HG03354 (cell line): ENCODE results near the gene SCAMP5.
A peak's percentile ranks its signal among the peaks of the same experiment; 100 is the strongest.

Source experiments
- ATAC-seq: cut with Tn5 transposase; IDR thresholded peaks from one replicate; pipeline ENCODE4 v1.9.1; 2021; ENCODE audit warnings: mild to moderate bottlenecking; ENCODE audit not compliant: unreplicated experiment, poor library complexity, severe bottlenecking

SCAMP5 gene

GRCh38 chr15:75042730-75043508 lies 47.6 kb downstream of the SCAMP5 start:
- ATAC-seq, result peak; percentile 77

GRCh38 chr15:75043509-75044257 lies 48.3 kb downstream of the SCAMP5 start:
- peak; percentile 32 for ATAC-seq

- no peak for ATAC-seq
Measured at GRCh38 chr15:75044258-75044878, 49.0 kb downstream of the SCAMP5 start.

GRCh38 chr15:75045332-75046015 lies 50.1 kb downstream of the SCAMP5 start:
- no peak for ATAC-seq

GRCh38 chr15:75048394-75048793 lies 53.0 kb downstream of the SCAMP5 start:
- no peak for ATAC-seq

GRCh38 chr15:75049392-75049791 lies 54.0 kb downstream of the SCAMP5 start:
- no peak for ATAC-seq

GRCh38 chr15:75050283-75050682 lies 54.9 kb downstream of the SCAMP5 start:
- no peak for ATAC-seq

- ATAC-seq, result no peak
Measured at GRCh38 chr15:75051191-75051608, 55.8 kb downstream of the SCAMP5 start.

- no peak for ATAC-seq
Measured at GRCh38 chr15:75051711-75052110, 56.3 kb downstream of the SCAMP5 start.

- ATAC-seq, result no peak
Measured at GRCh38 chr15:75052972-75053747, 57.8 kb downstream of the SCAMP5 start.

GRCh38 chr15:75053748-75054125 lies 58.4 kb downstream of the SCAMP5 start:
- ATAC-seq, result no peak

- no peak for ATAC-seq
Measured at GRCh38 chr15:75054172-75054897, 59.0 kb downstream of the SCAMP5 start.

GRCh38 chr15:75056036-75056435 lies 60.7 kb downstream of the SCAMP5 start:
- no peak for ATAC-seq

- ATAC-seq, result no peak
Measured at GRCh38 chr15:75058127-75058905, 63.0 kb downstream of the SCAMP5 start.

GRCh38 chr15:75059607-75060006 lies 64.2 kb downstream of the SCAMP5 start:
- ATAC-seq, result no peak

GRCh38 chr15:75061272-75061671 lies 65.9 kb downstream of the SCAMP5 start:
- no peak for ATAC-seq

- no peak for ATAC-seq
Measured at GRCh38 chr15:75062706-75063105, 67.3 kb downstream of the SCAMP5 start.

- ATAC-seq, result no peak
Measured at GRCh38 chr15:75063338-75063737, 68.0 kb downstream of the SCAMP5 start.
